Mucosa of rectum (tissue), 2 donors: Measurements from ENCODE around the gene KIF4A.
A peak's percentile ranks its signal among the peaks of the same experiment; 100 is the strongest.
"Not testable (repeated sequence)": the region's sequence is repeated elsewhere in the genome, so short reads cannot be mapped to it uniquely, and the experiment has no call there.

Source experiments
- H3K27ac ChIP-seq, 2 donors: one replicate each; pipeline ENCODE4 v1.7.0; 2013; ENCODE audit warnings: inconsistent platforms in 2 of 2, low read depth in 2 of 2, low read length in 2 of 2
- H3K27me3 ChIP-seq, 2 donors: one replicate each; pipeline ENCODE4 v1.7.0; 2013; ENCODE audit warnings: low read length in 2 of 2; ENCODE audit not compliant: control insufficient read depth in 2 of 2, insufficient read depth in 2 of 2
- H3K36me3 ChIP-seq, 2 donors: one replicate each; pipeline ENCODE4 v1.7.0; 2013; ENCODE audit warnings: low read length in 2 of 2; ENCODE audit not compliant: control insufficient read depth in 2 of 2, insufficient read depth in 2 of 2
- H3K4me1 ChIP-seq, 2 donors: one replicate each; pipeline ENCODE4 v1.7.0; 2013; ENCODE audit warnings: low read length in 2 of 2, mild to moderate bottlenecking in 1 of 2; ENCODE audit not compliant: control insufficient read depth in 2 of 2, insufficient read depth in 2 of 2
- H3K4me3 ChIP-seq, 2 donors: one replicate each; pipeline ENCODE4 v1.7.0; 2013; ENCODE audit warnings: low read length in 2 of 2
- H3K9ac ChIP-seq, 2 donors: one replicate each; pipeline ENCODE4 v1.7.0; 2013; ENCODE audit warnings: low read length in 2 of 2, low read depth in 1 of 2, mild to moderate bottlenecking in 1 of 2
- H3K9me3 ChIP-seq, 2 donors: one replicate each; pipeline ENCODE4 v1.7.0; 2013; ENCODE audit warnings: low read length in 2 of 2; ENCODE audit not compliant: control insufficient read depth in 2 of 2
- donor health status: healthy.
- donor health status: Normal muscosa, but diverticular disease.

The KIF4A gene, protein sequence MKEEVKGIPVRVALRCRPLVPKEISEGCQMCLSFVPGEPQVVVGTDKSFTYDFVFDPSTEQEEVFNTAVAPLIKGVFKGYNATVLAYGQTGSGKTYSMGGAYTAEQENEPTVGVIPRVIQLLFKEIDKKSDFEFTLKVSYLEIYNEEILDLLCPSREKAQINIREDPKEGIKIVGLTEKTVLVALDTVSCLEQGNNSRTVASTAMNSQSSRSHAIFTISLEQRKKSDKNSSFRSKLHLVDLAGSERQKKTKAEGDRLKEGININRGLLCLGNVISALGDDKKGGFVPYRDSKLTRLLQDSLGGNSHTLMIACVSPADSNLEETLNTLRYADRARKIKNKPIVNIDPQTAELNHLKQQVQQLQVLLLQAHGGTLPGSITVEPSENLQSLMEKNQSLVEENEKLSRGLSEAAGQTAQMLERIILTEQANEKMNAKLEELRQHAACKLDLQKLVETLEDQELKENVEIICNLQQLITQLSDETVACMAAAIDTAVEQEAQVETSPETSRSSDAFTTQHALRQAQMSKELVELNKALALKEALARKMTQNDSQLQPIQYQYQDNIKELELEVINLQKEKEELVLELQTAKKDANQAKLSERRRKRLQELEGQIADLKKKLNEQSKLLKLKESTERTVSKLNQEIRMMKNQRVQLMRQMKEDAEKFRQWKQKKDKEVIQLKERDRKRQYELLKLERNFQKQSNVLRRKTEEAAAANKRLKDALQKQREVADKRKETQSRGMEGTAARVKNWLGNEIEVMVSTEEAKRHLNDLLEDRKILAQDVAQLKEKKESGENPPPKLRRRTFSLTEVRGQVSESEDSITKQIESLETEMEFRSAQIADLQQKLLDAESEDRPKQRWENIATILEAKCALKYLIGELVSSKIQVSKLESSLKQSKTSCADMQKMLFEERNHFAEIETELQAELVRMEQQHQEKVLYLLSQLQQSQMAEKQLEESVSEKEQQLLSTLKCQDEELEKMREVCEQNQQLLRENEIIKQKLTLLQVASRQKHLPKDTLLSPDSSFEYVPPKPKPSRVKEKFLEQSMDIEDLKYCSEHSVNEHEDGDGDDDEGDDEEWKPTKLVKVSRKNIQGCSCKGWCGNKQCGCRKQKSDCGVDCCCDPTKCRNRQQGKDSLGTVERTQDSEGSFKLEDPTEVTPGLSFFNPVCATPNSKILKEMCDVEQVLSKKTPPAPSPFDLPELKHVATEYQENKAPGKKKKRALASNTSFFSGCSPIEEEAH

DNA sequence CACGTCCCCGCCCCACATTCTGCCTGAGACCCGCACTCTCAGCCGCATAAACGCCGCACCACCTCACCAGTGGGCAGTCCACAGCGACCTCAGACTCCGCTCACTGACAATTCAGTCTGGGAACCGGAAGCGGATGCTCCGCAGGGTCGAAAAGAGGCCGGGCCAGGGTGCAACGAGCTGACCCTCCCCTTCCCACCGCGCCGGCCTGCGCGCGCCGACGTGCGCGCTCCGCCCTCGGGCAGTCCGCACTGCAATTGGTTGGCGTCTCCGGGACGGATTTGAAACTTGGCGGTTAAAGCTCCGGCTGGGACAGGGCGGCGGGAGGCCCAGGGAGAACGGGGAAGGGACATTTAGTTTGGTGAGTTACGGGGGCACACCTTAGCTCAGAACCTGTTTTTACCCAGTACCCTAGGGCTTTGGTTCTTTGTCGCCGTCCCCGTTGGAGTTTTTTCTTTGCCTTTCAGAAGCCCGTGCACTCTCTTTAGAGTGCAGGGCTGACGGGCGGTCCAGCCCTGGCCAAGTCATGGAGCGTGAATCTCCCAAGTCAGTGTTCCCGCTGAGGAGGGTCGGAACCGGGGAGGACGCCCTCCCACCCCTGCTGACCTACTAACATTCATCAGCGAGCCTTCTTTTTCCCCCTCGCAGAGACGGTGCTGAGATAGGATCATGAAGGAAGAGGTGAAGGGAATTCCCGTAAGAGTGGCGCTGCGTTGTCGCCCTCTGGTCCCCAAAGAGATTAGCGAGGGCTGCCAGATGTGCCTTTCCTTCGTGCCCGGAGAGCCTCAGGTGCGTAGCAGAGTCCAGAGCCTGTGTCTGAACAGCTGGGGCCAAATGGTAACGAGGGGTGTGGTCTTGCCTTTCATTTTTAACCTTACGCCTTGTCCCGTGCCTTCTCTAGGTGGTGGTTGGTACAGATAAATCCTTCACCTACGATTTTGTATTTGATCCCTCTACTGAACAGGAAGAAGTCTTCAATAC lies at the start of gene KIF4A, which contains the start of gene PDZD11:
Gene KIF4A, plus strand, starts transcription at position 312 of the 978 bp plus-strand sequence. Its CDS starts 355 bp downstream, at position 667.
Gene PDZD11, minus strand, starts transcription at position 135 of the 978 bp plus-strand sequence. CDS start 586 bp downstream, outside the sequence.
- Histone ChIP-seq H3K9me3 (no peaks in the 10 kb centered on the region), H3K27ac (peak within 1 kb of the TSS; percentile 57 to 60), H3K36me3 (peaks cover 0 to 7% of the 10 kb centered on the region in 2 donors), H3K9ac (peak within 1 kb of the TSS; percentile 70 to 76), H3K27me3 (no peaks in the 10 kb centered on the region), H3K4me1 (peaks cover 0 to 6% of the 10 kb centered on the region in 2 donors), H3K4me3 (peak within 1 kb of the TSS; percentile 76 to 83)

DNA sequence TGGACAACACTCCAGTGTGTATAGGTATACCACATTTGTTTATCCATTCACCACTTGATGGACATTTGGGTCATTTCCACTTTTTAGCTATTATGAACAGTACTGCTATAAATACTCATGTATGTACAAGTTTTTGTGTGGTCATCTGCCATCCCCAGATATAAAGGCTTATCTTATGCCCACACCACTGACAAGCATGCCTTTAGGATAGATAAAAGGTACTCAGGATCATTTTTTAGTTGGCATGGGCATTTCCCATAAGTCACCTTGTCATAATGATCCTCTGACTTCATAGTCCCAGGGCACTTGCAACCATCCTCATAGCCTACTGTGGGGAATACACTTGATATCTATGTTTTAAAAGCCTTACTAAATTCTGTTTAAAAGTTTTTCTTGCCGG lies 49.2 kb upstream of the KIF4A start:
- Histone ChIP-seq H3K4me3 (no peak overlapping the region), H3K36me3 (no peaks in the 10 kb centered on the region), H3K9ac (no peak overlapping the region), H3K9me3 (no peaks in the 10 kb centered on the region), H3K27me3 (peaks cover 0 to 5% of the 10 kb centered on the region in 2 donors), H3K4me1 (no peaks in the 10 kb centered on the region), H3K27ac (no peak overlapping the region)

DNA sequence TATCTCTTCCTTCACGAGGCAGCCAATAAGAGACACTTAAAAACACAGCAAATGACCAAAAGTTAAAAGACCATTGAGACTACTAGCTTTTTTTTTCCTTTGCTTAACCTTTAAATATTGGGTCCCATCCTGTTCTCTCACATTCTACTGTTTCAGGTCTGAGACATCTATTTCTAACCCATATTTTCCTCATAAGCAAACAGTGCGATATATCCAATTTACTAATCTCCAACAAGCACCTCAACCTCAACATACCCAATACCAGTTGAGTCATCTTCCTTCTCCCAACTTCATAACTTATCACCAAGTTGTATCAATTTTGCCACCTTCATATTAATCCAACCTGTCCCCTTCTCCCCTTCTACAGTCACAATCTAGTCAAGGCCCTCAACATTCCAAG lies 48.4 kb upstream of the KIF4A start:
- Histone ChIP-seq H3K27me3 (peaks cover 0 to 5% of the 10 kb centered on the region in 2 donors), H3K9me3 (no peaks in the 10 kb centered on the region), H3K4me1 (no peaks in the 10 kb centered on the region), H3K9ac (no peak overlapping the region), H3K27ac (no peak overlapping the region), H3K36me3 (no peaks in the 10 kb centered on the region), H3K4me3 (no peak overlapping the region)

DNA sequence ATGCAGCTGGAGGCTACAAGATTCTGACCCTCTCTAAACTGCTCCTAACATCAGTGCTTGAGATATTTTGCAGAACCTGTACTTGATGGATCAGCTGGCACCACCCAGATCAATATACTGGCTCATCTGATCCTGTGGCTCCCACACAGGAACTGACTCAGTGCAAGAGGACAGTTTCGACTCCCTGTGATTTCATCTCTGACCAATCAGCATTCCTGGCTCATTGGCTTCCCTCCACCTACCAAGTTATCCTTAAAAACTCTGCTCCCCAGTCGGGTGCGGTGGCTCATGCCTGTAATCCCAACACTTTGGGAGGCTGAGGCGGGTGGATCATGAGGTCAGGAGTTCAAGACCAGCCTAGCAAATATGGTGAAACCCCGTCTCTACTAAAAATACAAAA lies 46.3 kb upstream of the KIF4A start:
- not testable (repeated sequence) for H3K9ac ChIP-seq, H3K27me3 ChIP-seq

DNA sequence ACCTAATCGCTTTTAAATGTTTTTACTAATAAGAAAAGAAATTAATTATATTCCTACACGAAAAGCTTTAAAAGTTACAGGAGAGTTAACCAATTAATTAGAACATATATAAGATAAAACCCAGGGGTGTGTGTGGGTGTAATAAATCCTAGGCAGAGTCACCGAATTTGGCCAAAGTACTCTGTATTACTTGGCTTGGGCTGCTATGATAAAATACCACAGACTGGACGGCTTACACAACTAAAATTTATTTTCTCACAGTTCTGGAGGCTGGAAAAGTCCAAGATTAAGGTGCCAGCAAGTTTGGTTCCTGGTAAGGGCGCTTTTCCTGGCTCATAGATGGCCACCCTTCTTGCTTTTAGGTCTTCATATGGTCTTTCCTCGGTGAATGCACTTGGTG lies 45.0 kb upstream of the KIF4A start:
- Histone ChIP-seq H3K4me3 (no peak overlapping the region), H3K4me1 (no peaks in the 10 kb centered on the region), H3K9ac (no peak overlapping the region), H3K36me3 (no peaks in the 10 kb centered on the region), H3K9me3 (no peaks in the 10 kb centered on the region), H3K27ac (no peak overlapping the region), H3K27me3 (no peaks in the 10 kb centered on the region)

More for the DNA sequence above, 46.3 kb upstream of the KIF4A start:
- H3K4me1 ChIP-seq, H3K27ac ChIP-seq, H3K9me3 ChIP-seq, H3K4me3 ChIP-seq, H3K36me3 ChIP-seq: not testable (repeated sequence)

DNA sequence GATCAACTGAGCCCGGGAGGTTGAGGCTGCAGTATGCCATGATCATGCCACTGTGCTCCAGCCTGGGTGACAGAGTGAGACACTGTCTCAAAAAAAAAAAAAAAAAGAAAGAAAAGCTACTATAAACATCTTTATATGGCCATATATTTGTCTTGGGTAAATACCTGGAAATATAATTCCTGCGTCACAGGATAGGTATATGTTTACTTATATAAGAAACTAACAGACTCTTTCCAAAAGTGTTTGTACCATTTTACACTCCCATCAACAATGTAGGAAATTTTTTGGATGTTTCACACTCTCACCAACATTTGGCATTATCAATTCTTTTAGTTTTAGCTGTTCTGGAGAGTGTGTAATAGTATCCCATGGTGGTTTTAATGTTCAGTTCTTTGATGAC lies 42.7 kb upstream of the KIF4A start:
- no peaks in the 10 kb centered on the region for H3K4me1 ChIP-seq
- no peak overlapping the region for H3K27ac ChIP-seq
- H3K27me3 ChIP-seq, result peaks cover 0 to 5% of the 10 kb centered on the region in 2 donors
- no peaks in the 10 kb centered on the region for H3K36me3 ChIP-seq
- no peak overlapping the region for H3K9ac ChIP-seq
- H3K9me3 ChIP-seq, result no peaks in the 10 kb centered on the region
- no peak overlapping the region for H3K4me3 ChIP-seq

DNA sequence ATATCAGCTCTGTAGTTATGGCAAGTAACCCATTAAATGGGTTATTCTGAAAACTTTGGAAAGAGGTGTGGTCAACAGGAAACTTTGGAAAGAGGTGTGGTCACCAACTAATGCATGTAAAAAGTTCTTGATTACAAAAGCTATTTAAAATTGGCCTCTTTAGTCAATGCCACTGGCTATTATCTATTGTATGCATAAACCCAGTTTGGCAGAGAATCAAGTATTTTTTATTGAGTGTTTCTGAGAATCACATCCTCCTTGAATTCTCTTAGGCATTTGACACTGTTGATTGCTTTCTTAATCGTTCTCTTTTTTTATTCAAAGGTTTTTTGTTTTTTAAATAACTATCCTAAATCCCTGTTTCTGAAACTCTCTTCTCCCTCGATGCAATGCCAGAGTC lies 37.4 kb upstream of the KIF4A start:
- H3K27me3 ChIP-seq, result peaks cover 0 to 5% of the 10 kb centered on the region in 2 donors
- no peaks in the 10 kb centered on the region for H3K4me1 ChIP-seq
- H3K9ac ChIP-seq, result no peak overlapping the region
- no peak overlapping the region for H3K27ac ChIP-seq
- H3K9me3 ChIP-seq, result no peaks in the 10 kb centered on the region
- no peaks in the 10 kb centered on the region for H3K36me3 ChIP-seq
- H3K4me3 ChIP-seq, result no peak overlapping the region

DNA sequence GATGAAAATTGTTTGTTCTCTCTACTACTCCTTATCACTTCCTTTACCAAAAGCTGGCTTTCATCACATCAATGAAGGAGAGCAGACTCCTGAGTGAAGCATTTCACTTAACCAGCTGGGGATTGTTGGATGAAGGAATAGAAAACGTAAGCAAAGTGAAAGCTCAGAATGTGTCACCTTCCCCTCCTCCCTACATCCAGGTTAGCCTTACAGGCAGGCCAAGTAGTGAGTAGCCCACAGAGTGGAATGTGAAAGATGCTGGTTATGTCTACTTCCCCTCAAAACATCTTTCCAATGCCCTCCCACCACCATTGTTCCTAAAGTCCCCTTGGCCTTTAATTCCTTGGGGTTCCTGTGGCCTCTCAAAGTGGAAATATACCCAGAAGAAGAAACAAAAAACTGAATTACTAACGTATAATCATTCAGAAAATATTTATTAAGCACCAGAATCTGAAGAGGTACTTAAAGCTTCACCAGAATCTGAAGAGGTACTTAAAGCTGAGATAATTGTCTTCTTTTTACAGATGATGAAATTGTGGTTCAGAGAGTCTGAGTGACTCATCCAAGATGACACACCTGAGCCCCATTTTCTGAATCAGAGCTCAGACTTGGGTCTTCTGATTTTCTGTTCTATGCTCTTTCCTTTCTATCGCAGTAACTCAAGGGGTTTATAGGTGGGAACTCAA lies 36.4 kb upstream of the KIF4A start:
- no peak overlapping the region for H3K27ac ChIP-seq
- H3K36me3 ChIP-seq, result no peaks in the 10 kb centered on the region
- H3K9me3 ChIP-seq, result no peaks in the 10 kb centered on the region
- no peaks in the 10 kb centered on the region for H3K4me1 ChIP-seq
- H3K27me3 ChIP-seq, result peaks cover 0 to 5% of the 10 kb centered on the region in 2 donors
- no peak overlapping the region for H3K9ac ChIP-seq
- H3K4me3 ChIP-seq, result no peak overlapping the region

DNA sequence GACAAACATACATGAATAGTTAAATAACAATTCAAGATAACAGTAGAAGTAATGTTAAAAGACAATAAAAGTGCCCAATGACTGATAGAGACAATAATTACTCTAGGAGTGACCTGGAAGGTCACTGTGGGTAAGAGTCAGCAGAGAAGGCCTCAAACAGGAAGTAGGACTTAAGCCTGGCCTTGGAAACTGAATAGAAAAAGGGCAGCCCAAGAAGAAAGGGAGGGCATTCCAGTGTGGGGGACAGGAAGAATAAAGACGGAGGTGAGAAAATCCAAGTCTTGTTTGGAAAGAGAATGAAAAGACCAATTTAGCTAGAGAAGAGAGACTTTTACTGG lies 35.9 kb upstream of the KIF4A start:
- H3K9me3 ChIP-seq, result no peaks in the 10 kb centered on the region
- H3K36me3 ChIP-seq, result no peaks in the 10 kb centered on the region
- no peak overlapping the region for H3K4me3 ChIP-seq
- H3K27ac ChIP-seq, result no peak overlapping the region
- H3K9ac ChIP-seq, result no peak overlapping the region
- no peaks in the 10 kb centered on the region for H3K4me1 ChIP-seq
- peaks cover 0 to 5% of the 10 kb centered on the region in 2 donors for H3K27me3 ChIP-seq
